HTERT RPE-1 (cell line): ENCODE measurements around the gene XKR8.
"Not testable (repeated sequence)": the region's sequence is repeated elsewhere in the genome, so short reads cannot be mapped to it uniquely, and the experiment has no call there.

ENCODE experiments used
- in situ Hi-C: fragments of 300-500 bp; cut with MboI; formaldehyde crosslinking; loops from 4 replicates; pipeline ENCODE4 v1.14.3; 2020; ENCODE audit warnings: low sequenced_read_pairs

The XKR8 gene

GRCh38 chr1:27980216-27980845 is 20.6 kb downstream of the XKR8 start:
- in situ Hi-C loops, result no loop called here

DNA sequence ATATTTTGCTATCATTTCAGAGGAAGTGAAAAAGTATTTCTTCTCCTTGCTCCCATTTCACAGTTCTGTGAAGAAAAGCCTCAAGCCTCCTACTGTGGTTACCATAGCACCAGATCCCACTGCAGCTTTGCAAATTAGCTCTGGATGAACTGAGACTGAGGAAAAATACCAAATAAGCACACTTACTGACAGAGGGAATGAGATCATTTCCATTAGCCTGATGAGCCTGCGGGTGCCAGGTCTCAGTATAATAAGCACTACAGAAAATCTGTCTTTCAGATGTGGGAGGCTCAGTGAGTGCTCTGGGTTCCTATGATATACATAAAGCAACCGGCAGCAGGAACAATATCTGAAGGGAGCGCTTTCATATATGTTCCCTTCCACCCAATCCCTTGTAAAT is 21.4 kb downstream of the XKR8 start:
- in situ Hi-C loops, result no loop called here

DNA sequence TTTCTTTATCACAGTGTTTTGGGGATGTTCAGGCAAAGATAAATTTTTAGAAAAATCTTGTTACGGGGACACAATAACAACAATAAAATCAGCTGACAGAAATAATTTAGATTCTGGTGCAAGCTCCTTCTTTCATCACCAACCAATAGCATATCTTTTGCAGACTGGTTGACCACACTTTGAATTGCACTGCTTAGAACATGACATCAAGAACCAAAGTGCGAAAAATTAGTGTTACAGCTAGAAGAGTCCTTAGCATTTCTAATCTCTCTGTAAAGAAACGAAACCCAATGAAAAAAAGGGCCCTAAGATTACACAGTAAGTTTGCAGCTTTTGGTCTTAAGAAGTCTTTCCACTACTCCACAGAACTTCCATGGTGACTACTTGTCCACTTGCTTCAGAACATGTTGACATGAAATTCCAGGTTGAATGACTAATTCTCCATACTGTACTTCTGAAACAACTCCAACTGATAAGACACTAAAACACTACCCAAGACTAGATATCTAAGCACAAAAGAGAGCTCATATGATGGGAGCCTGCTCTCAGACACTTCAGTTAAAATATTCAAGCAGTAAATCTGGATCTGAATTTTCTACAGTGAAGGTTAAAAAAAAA is 31.3 kb downstream of the XKR8 start:
- in situ Hi-C loops, result no loop called here

GRCh38 chr1:27992276-27992675 is 32.5 kb downstream of the XKR8 start:
- in situ Hi-C loops, result no loop called here

GRCh38 chr1:27993241-27993640 is 33.5 kb downstream of the XKR8 start:
- in situ Hi-C loops, result no loop called here

- in situ Hi-C loops, result no loop called here
Measured at GRCh38 chr1:27994060-27994459, 34.3 kb downstream of the XKR8 start.

DNA sequence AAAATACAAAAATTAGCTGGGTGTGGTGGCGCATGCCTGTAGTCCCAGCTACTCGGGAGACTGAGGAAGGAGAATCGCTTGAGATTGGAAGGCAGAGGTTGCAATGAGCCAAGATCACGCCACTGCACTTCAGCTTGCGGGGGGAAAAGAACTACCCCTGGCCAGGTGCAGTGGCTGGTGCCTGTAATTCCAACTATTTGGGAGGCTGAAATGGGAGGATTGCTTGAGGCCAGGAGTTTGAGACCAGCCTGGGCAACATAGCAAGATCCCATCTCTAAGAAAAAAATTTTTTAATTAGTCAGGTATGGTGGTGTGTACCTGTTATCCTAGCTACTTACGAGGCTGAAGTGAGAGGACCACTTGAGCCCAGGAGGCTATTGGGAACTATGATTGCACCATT is 34.8 kb downstream of the XKR8 start:
- in situ Hi-C loops, result not testable (repeated sequence)

DNA sequence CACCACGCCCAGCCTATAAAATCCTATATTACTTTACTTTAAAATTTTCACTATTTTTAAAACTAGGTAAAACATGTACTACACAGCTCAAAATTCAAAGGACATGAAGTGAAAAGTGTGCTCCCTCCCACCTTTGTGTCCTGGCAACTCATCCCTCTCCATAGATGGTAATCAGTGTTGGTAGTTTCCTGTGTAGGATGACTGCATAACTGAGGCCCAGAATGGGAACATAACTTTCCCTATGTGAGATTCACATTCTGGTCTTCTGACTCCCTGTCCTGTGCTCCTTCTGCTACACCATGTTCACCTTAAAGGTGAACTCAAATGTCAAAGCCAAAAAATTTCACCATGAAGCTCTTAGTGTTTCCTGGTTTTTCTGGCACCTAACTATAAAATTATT is 39.3 kb downstream of the XKR8 start:
- in situ Hi-C loops, result no loop called here

GRCh38 chr1:28002600-28002999 is 42.8 kb downstream of the XKR8 start:
- in situ Hi-C loops, result no loop called here

- in situ Hi-C loops, result not testable (repeated sequence)
Measured at GRCh38 chr1:28003117-28003516, 43.3 kb downstream of the XKR8 start.

- in situ Hi-C loops, result no loop called here
Measured at GRCh38 chr1:28010969-28011368, 51.2 kb downstream of the XKR8 start.
